Liver (tissue), 3 donors: ENCODE measurements around the gene GPR87.

Experiments used
- FOXA2 ChIP-seq: IDR thresholded peaks from 2 replicates; pipeline ENCODE4 v1.6.1; 2016; ENCODE audit warnings: antibody characterized with exemption
- RAD21 ChIP-seq, 2 donors: IDR thresholded peaks; 2 replicates each; pipeline ENCODE4 v1.6.1; 2016; ENCODE audit warnings: antibody characterized with exemption in 2 of 2, mild to moderate bottlenecking in 2 of 2
- TF ChIP-seq, protein P1 (sequence below): fragments of 150-350 bp; IDR thresholded peaks from 2 replicates; pipeline ENCODE4 v1.5.1; 2017; ENCODE audit warnings: improper control_type of control experiment, low read depth, low read length; ENCODE audit not compliant: missing input control
- TF ChIP-seq, protein P2 (sequence below): IDR thresholded peaks from 2 replicates; pipeline ENCODE4 v1.6.1; 2016; ENCODE audit warnings: antibody characterized with exemption
- donor health status: healthy.
- donor health status: healthy.

DNA sequence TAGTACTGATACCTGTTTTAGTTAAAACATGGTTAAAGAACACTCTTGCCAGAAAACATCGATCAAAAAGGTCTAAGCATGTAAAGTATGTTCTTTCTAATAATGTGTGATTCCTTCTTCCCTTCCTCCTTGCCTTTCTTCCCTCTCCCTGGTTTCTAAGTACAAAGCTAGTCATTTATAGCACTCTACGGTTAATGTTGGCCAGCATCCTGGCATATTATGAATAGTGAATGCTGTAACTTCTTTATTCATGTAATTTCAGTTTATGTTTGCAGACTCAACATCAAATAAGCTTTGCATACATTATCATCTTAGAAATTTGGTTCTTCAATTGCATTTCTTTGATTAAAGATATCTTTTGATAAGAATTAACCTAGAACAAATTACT lies 40.8 kb upstream of the GPR87 start:
- TF ChIP-seq FOXA2 (no peak), RAD21 (IDR thresholded peaks at IDR 0.05) (no peak)
- TF ChIP-seq, protein P1, sequence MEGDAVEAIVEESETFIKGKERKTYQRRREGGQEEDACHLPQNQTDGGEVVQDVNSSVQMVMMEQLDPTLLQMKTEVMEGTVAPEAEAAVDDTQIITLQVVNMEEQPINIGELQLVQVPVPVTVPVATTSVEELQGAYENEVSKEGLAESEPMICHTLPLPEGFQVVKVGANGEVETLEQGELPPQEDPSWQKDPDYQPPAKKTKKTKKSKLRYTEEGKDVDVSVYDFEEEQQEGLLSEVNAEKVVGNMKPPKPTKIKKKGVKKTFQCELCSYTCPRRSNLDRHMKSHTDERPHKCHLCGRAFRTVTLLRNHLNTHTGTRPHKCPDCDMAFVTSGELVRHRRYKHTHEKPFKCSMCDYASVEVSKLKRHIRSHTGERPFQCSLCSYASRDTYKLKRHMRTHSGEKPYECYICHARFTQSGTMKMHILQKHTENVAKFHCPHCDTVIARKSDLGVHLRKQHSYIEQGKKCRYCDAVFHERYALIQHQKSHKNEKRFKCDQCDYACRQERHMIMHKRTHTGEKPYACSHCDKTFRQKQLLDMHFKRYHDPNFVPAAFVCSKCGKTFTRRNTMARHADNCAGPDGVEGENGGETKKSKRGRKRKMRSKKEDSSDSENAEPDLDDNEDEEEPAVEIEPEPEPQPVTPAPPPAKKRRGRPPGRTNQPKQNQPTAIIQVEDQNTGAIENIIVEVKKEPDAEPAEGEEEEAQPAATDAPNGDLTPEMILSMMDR, result no peak
- TF ChIP-seq, protein P2, sequence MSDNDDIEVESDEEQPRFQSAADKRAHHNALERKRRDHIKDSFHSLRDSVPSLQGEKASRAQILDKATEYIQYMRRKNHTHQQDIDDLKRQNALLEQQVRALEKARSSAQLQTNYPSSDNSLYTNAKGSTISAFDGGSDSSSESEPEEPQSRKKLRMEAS, result no peak
